Cardiac muscle cell (in vitro differentiated cells and primary cell): ENCODE data around the gene KIF1A. TPM values are rescaled to one million over a fixed set of nuclear protein-coding genes. Genes with fewer than 3 reads are reported as not detected.
A peak's percentile ranks its signal among the peaks of the same experiment; 100 is the strongest.

ENCODE experiments used
- DNase-seq, 2 donors: peaks; one replicate each; pipeline versions ENCODE4 v3.0.0 to v3.0.0-alpha.2; 2010 to 2017; ENCODE audit warnings: low read depth in 1 of 2, low spot score in 1 of 2
- H3K27ac ChIP-seq: fragments of 200-600 bp; sonication (generic); 2 replicates; pipeline ENCODE4 v1.5.1; 2016
- H3K27me3 ChIP-seq: fragments of 200-600 bp; sonication (generic); 2 replicates; pipeline ENCODE4 v1.6.0; 2016; ENCODE audit warnings: control low read depth
- H3K36me3 ChIP-seq: fragments of 200-600 bp; sonication (generic); 2 replicates; pipeline ENCODE4 v1.5.1; 2016; ENCODE audit warnings: control low read depth
- H3K4me1 ChIP-seq: fragments of 200-600 bp; sonication (generic); 2 replicates; pipeline ENCODE4 v1.8.1; 2017; ENCODE audit warnings: low read depth, mild to moderate bottlenecking, mixed run types
- H3K4me3 ChIP-seq: fragments of 200-600 bp; sonication (generic); 2 replicates; pipeline ENCODE4 v1.5.1; 2016; ENCODE audit warnings: mild to moderate bottlenecking
- H3K9me3 ChIP-seq: fragments of 200-600 bp; sonication (generic); 2 replicates; pipeline ENCODE4 v1.5.1; 2017; ENCODE audit warnings: low read depth, mild to moderate bottlenecking, control low read depth
- CTCF ChIP-seq: IDR thresholded peaks from 2 replicates; pipeline ENCODE4 v1.5.1; 2012; ENCODE audit warnings: low read depth, mild to moderate bottlenecking, low read length
- polyA plus RNA-seq: library from polyadenylated mRNA; unstranded; fragments of >200 nt; fragmentation: Nextera tagmentation; extraction: Ambion mirVana; gene quantifications from 2 replicates; pipeline ENCODE4 v1.2.1, GENCODE V29; 2016
- total RNA-seq: library from RNA; depleted of rRNA; stranded (reverse); fragments of >200 nt; gene quantifications from 2 replicates; pipeline ENCODE4 v1.2.3, GENCODE V29; 2016

KIF1A gene
- total and polyA plus RNA-seq, 2 experiments from 2014 or later, result 6.3 to 14.1 TPM

- no peak for TF ChIP-seq CTCF
- H3K27ac ChIP-seq, result no peak overlapping the region
Observed at GRCh38 chr2:240839152-240840143, 19.4 kb upstream of the KIF1A start.

GRCh38 chr2:240837621-240838020 is 17.6 kb upstream of the KIF1A start:
- Histone ChIP-seq H3K9me3 (no peaks in the 10 kb centered on the region), H3K27ac (no peak overlapping the region), H3K27me3 (peaks cover 35% of the 10 kb centered on the region), H3K36me3 (no peaks in the 10 kb centered on the region), H3K4me1 (no peaks in the 10 kb centered on the region), H3K4me3 (no peak overlapping the region)
- DNase-seq, result no peak
- no peak for TF ChIP-seq CTCF

More at GRCh38 chr2:240839152-240840143, 19.4 kb upstream of the KIF1A start:
- Histone ChIP-seq H3K9me3 (no peaks in the 10 kb centered on the region), H3K36me3 (no peaks in the 10 kb centered on the region), H3K4me3 (no peak overlapping the region), H3K4me1 (no peaks in the 10 kb centered on the region), H3K27me3 (peaks cover 20% of the 10 kb centered on the region)
- peak in 1 of 2 donors; percentile 6 for DNase-seq

GRCh38 chr2:240836781-240837467 is 16.9 kb upstream of the KIF1A start:
- no peaks in the 10 kb centered on the region for H3K4me1 ChIP-seq
- H3K9me3 ChIP-seq, result no peaks in the 10 kb centered on the region
- H3K27ac ChIP-seq, result no peak overlapping the region
- no peaks in the 10 kb centered on the region for H3K36me3 ChIP-seq
- no peak for TF ChIP-seq CTCF
- peaks cover 40% of the 10 kb centered on the region for H3K27me3 ChIP-seq
- peak in 1 of 2 donors; percentile 72 for DNase-seq
- H3K4me3 ChIP-seq, result no peak overlapping the region

- Histone ChIP-seq H3K9me3 (no peaks in the 10 kb centered on the region), H3K4me1 (no peaks in the 10 kb centered on the region), H3K27ac (no peak overlapping the region), H3K4me3 (no peak overlapping the region), H3K27me3 (peaks cover 54% of the 10 kb centered on the region), H3K36me3 (no peaks in the 10 kb centered on the region)
- no peak for TF ChIP-seq CTCF
- no peak for DNase-seq
Observed at GRCh38 chr2:240835528-240835927, 15.5 kb upstream of the KIF1A start.

GRCh38 chr2:240834377-240834975 is 14.5 kb upstream of the KIF1A start:
- peaks cover 64% of the 10 kb centered on the region for H3K27me3 ChIP-seq
- H3K9me3 ChIP-seq, result no peaks in the 10 kb centered on the region
- no peak overlapping the region for H3K4me3 ChIP-seq
- H3K27ac ChIP-seq, result no peak overlapping the region
- DNase-seq, result no peak
- no peaks in the 10 kb centered on the region for H3K4me1 ChIP-seq
- no peak for TF ChIP-seq CTCF
- H3K36me3 ChIP-seq, result no peaks in the 10 kb centered on the region
